T-helper 1 cell treated with Interleukin-12 subunit alpha and Interleukin-12 subunit beta and Interleukin-4 antibody, amounts not matched to agents 30 μg/mL and 1 μg/mL, for 36 hours (primary cell): ENCODE measurements around the gene CACNA1C.

Experiments
- H3K27ac Mint-ChIP-seq: one replicate; pipeline ENCODE4 v1.8.0; 2021; ENCODE audit warnings: mild to moderate bottlenecking, mixed read lengths
- H3K27me3 Mint-ChIP-seq: one replicate; pipeline ENCODE4 v1.8.0; 2021; ENCODE audit warnings: low read depth, mixed read lengths
- H3K36me3 Mint-ChIP-seq: one replicate; pipeline ENCODE4 v1.8.0; 2021; ENCODE audit warnings: low read depth, mixed read lengths
- H3K4me1 Mint-ChIP-seq: one replicate; pipeline ENCODE4 v1.8.0; 2021; ENCODE audit warnings: low read depth, mixed read lengths
- H3K4me3 Mint-ChIP-seq: one replicate; pipeline ENCODE4 v1.8.0; 2021; ENCODE audit warnings: mild to moderate bottlenecking, moderate library complexity, mixed read lengths
- H3K9me3 Mint-ChIP-seq: one replicate; pipeline ENCODE4 v1.8.0; 2021; ENCODE audit warnings: mixed read lengths

Gene CACNA1C

DNA sequence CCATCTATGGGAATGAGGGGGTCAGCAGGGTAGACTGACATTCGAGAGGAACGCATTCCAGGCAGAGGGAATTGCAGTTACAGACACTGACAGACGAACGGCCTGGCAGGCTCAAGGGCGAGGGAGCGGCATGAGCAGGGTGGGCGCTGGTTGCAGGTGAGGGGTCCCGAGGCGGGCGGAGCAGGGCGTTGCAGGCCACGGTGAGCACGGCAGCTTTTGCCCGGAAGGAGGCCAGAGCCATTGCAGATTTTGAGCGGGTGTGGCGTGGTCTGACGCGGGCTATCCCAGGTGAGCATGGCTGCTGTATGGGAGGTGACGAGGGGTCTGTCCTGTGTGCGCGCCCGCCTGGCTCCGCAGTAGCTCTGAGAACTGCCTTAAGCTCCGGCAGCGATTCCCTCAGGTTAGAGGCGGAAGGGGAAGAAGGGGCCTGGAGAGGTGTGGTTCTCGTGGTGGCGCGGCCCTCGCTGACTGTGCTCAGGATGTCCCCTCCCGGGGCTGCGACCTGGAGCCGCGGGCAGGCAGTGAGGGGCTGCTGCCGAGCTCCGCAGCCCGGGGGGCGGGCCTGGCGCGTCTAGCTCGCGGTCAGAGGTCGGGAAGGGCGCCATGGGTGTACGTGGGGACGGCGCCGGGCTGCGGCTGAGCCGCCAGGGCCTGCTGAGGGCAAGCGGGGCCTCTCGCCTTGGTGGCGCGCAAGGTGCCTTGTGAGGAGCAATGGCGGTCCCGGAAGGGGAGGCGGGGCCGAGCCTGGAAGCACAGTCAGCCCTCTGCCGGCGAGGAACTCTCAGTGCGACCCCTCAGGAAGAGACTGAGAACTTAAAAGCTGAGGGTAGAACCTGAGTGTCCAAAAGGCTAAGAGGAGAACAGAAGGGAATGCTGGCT, 177.1 kb downstream of the CACNA1C start:
- no peak overlapping the region for H3K27ac Mint-ChIP-seq
- no peaks in the 10 kb centered on the region for H3K4me1 Mint-ChIP-seq
- no peak overlapping the region for H3K4me3 Mint-ChIP-seq
- peaks cover 9% of the 10 kb centered on the region for H3K27me3 Mint-ChIP-seq
- H3K9me3 Mint-ChIP-seq = no peaks in the 10 kb centered on the region
- H3K36me3 Mint-ChIP-seq = no peaks in the 10 kb centered on the region

DNA sequence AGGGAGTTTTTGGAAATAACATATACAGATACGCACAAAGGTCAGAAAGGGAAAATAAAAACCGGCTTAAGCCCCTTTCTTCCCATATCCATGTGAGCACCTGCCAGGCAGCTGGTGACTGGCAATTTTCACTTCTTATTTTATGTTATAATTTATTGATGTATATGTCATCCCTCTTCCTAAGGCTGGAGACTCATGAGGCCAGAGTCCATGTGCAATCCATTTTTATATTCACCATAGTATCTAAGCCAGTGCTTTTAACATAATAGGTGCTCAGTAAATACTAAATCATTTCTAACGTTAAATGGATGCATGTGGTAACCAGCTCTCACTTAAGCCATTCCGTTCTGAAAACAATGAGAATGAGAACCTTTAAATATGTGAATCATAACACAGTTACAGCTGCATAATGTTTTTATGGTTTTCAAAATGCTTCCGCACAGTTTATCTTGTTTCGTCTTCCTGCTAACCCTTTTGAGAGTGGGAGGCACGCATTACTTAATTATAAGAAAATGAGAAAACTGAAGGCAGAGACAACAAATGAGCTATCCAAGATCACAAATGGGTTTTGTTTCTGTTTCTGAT, 178.3 kb downstream of the CACNA1C start:
- no peak overlapping the region for H3K27ac Mint-ChIP-seq
- H3K36me3 Mint-ChIP-seq = no peaks in the 10 kb centered on the region
- H3K4me3 Mint-ChIP-seq = no peak overlapping the region
- no peaks in the 10 kb centered on the region for H3K9me3 Mint-ChIP-seq
- peaks cover 9% of the 10 kb centered on the region for H3K27me3 Mint-ChIP-seq
- no peaks in the 10 kb centered on the region for H3K4me1 Mint-ChIP-seq

DNA sequence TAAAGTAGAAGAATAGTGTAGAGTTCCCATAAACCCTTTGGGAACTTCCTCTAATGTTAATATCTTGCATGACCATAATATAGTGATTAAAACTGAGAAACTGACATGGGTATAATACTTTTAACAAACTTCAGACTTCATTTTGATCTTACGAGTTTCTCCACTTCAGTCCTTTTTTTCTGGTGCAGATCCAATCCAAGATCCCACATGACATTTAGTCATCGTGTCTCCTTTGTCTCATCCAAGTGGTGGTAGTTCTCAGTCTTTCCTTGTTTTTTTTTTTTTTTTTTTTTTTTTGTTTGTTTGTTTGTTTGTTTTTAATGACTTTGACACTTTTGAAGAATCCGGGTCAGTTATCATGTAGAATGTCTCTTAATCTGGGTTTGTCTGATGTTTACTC, 179.2 kb downstream of the CACNA1C start:
- H3K27ac Mint-ChIP-seq = no peak overlapping the region

DNA sequence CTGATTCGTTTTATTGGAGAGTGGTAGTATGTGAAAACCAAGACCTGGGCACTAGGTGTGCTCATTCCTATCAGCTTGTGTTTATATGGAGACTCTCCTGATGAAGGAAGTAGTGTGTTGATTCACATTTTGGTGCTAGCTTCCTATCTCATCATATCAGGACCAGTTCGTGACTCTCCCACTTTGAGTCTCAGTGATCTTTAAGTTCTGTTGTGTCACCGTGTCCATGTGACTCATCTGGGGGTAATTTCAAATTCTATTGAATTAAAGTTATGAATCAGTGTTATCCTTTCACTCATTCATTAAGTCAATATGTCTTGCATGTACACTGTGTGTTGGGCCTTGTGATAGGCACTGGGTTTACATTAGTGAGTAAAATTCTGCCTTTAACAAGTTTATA, 180.2 kb downstream of the CACNA1C start:
- Mint-ChIP-seq H3K27ac (no peak overlapping the region), H3K9me3 (no peaks in the 10 kb centered on the region), H3K4me1 (no peaks in the 10 kb centered on the region), H3K36me3 (no peaks in the 10 kb centered on the region), H3K4me3 (no peak overlapping the region), H3K27me3 (no peaks in the 10 kb centered on the region)

More for the DNA sequence above, 179.2 kb downstream of the CACNA1C start:
- no peaks in the 10 kb centered on the region for H3K36me3 Mint-ChIP-seq
- H3K9me3 Mint-ChIP-seq = no peaks in the 10 kb centered on the region
- no peaks in the 10 kb centered on the region for H3K4me1 Mint-ChIP-seq
- H3K4me3 Mint-ChIP-seq = no peak overlapping the region
- peaks cover 8% of the 10 kb centered on the region for H3K27me3 Mint-ChIP-seq

DNA sequence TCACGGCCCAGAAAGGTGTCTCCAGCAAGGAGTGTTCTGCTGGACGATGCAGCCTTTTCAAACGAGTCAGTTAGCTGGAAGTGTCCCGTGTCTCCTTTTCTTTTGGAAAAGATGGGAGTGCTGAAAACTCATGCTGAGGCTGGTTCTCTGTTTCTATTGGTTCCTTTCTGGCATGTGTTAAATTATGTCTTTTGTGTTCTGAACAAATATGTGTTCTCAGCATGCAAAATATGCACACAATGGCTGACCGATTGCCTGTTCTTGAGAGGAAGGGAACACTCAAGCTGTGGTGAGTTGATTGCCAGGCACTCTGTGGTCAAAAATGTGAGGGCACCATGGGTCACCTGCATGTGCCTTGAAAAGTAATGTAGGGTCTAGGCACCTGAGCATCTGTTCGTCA, 181.3 kb downstream of the CACNA1C start:
- no peaks in the 10 kb centered on the region for H3K27me3 Mint-ChIP-seq
- no peak overlapping the region for H3K27ac Mint-ChIP-seq
- no peaks in the 10 kb centered on the region for H3K36me3 Mint-ChIP-seq
- H3K4me3 Mint-ChIP-seq = no peak overlapping the region
- no peaks in the 10 kb centered on the region for H3K4me1 Mint-ChIP-seq
- no peaks in the 10 kb centered on the region for H3K9me3 Mint-ChIP-seq

DNA sequence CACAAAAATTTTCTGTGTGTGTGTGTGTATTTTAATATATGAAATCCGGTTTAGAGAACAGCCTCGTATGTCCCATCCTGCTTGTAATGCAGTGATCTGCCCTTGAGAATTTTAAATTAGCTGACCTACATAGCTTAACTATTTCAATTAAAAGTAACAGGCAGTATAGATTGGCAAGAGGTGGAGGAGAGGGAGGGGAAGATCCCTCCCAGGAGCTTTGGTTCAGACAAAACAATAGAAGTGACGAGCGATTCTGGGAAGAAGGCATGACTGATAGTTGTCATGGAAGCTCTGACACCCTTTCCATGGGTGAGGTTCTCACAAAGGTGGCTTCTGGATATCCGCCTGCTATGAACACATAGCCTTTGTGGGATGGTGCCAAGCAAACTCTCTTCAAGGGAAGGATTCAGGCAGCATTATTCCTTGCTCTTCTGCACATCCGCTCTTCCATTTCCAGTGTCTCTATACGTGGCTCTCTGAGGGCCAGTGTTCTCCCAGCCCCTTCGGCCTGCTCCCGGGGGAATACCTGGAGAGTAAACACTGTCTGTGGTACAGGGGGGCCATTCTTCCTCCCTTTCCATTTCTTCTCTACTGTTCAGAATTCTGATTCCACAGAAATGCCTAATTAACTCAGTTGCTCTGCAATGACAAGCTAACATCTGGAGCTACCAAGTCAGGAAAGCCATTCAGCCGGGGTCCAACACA, 182.0 kb downstream of the CACNA1C start:
- Mint-ChIP-seq H3K4me3 (no peak overlapping the region), H3K36me3 (no peaks in the 10 kb centered on the region), H3K4me1 (no peaks in the 10 kb centered on the region), H3K27me3 (no peaks in the 10 kb centered on the region), H3K27ac (no peak overlapping the region), H3K9me3 (no peaks in the 10 kb centered on the region)

DNA sequence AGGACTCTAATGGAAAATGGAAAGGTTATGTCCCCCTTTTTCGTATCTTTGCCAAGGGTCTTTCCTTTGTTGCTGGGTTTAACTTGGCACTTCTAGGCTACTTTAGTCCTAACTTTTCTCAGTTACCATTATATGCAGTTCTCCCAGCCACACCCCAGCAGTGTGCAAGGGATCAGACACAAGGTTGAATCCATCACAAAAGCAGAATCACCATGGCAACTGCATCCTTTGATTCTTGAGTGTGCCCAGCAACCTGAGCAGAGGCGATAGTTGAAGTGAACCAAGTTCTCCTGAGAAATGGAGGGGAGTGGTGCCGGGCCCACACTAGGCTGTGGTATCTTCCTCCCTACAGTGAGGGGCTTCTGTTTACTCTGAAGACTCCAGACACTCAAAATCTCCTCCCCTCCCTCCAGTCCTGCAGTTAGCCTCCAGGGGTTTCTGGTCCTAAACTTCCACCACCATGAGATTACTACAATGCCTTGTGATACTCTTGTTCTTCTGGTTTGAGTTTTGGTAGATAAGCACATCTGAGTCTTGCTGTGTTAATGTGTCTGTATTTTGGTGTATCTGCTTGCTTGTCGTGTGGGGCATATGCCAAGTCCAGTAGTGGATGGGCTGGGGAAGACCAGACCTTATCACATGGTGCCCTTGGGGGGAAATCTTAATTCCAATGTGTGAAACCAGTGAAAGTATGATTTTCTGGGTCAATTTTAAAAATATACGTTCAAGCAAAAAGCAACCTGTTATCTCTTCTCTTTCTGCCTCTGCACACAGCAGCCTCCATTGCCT, 183.9 kb downstream of the CACNA1C start:
- no peak overlapping the region for H3K27ac Mint-ChIP-seq
- no peak overlapping the region for H3K4me3 Mint-ChIP-seq
- H3K9me3 Mint-ChIP-seq = no peaks in the 10 kb centered on the region
- no peaks in the 10 kb centered on the region for H3K4me1 Mint-ChIP-seq
- H3K27me3 Mint-ChIP-seq = no peaks in the 10 kb centered on the region
- H3K36me3 Mint-ChIP-seq = no peaks in the 10 kb centered on the region

DNA sequence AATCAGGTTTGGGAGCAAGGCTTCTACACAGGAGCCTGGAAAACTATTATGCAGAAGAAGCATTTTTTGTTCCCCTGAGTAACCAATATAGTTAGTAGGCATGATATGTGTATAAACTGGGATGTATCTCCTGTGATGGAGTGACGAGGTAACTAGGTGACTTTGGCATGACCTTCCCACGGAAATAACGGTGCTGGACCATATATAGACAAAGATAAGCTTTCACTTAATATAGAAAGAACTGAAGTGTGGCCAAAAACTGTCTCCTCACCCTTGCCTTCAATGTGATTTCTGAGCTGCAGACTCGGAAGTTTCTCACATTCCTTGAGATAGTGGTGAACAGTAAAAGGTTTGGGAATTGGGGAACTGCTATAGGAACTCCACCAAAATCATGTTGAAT, 185.3 kb downstream of the CACNA1C start:
- Mint-ChIP-seq H3K27ac (no peak overlapping the region), H3K36me3 (no peaks in the 10 kb centered on the region), H3K27me3 (no peaks in the 10 kb centered on the region), H3K4me1 (no peaks in the 10 kb centered on the region), H3K4me3 (no peak overlapping the region), H3K9me3 (no peaks in the 10 kb centered on the region)

DNA sequence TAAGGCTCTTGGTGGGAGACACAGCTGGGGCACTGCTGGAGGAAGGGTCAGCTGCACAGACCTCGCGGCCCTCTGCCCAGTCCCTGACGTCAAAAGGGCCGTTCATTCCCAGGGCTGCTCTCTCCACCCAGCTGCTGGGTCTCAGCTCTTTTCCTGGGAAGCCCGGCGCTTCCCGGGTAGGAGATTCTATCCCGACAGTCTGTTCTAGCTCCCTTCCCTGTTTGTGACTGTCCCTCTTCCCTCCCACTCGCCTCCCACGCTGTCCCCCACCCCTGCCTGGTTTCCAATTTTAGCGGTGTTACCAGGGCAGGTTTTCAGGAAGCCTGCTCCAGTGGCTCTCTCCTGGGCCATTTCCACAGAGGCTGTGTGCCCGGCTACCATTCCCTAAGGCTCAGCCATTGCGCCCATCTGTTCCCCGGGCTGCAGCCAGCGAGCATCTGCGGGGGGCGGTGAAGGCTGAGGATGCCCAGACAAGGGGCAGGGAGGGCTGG, 186.6 kb downstream of the CACNA1C start:
- no peaks in the 10 kb centered on the region for H3K36me3 Mint-ChIP-seq
- no peak overlapping the region for H3K4me3 Mint-ChIP-seq
- H3K4me1 Mint-ChIP-seq = no peaks in the 10 kb centered on the region

DNA sequence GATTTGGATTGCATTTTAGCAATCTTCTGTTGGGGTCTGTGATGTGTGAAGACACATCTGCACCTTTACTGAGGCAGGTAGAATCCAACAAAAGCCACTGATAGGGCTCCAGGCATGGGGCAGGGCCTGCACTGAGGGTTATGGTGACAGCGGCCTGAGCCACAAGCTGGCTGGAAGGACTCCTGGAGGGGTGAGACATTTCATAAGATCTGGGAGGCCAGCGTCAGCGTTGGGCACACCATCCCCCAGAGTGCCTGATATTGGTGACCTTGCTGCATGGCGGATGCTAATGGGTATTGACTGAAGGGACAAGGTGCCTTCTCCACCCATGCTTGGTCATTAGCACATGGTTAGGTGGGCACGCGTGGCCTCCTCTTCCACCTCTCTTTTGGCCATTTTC, 187.6 kb downstream of the CACNA1C start:
- no peak overlapping the region for H3K4me3 Mint-ChIP-seq
- no peak overlapping the region for H3K27ac Mint-ChIP-seq
- H3K9me3 Mint-ChIP-seq = no peaks in the 10 kb centered on the region
- no peaks in the 10 kb centered on the region for H3K4me1 Mint-ChIP-seq
- H3K36me3 Mint-ChIP-seq = no peaks in the 10 kb centered on the region
- no peaks in the 10 kb centered on the region for H3K27me3 Mint-ChIP-seq

More for the DNA sequence above, 186.6 kb downstream of the CACNA1C start:
- Mint-ChIP-seq H3K27me3 (no peaks in the 10 kb centered on the region), H3K27ac (no peak overlapping the region), H3K9me3 (no peaks in the 10 kb centered on the region)

DNA sequence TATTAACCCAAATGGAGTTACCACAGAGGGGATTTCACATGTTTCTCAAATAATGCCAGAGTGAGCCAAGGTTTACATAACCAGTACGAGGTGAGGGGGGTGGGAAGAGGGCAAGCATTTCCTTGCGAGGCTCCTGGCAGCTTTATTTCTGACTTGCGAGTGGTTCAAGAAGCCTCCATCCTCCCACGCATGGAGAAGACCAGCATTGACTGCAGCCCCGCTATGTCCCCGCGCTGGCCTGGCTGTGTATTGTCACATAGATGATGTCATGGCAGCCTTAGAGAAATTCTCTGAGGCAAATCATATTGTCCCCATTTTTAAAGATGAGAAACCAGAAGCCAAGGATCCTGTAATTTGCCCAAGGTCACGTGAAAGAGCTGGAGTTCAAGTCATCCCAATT, 188.2 kb downstream of the CACNA1C start:
- no peaks in the 10 kb centered on the region for H3K27me3 Mint-ChIP-seq
- no peaks in the 10 kb centered on the region for H3K36me3 Mint-ChIP-seq
- H3K4me3 Mint-ChIP-seq = no peak overlapping the region
- H3K4me1 Mint-ChIP-seq = no peaks in the 10 kb centered on the region
- H3K27ac Mint-ChIP-seq = no peak overlapping the region
- H3K9me3 Mint-ChIP-seq = no peaks in the 10 kb centered on the region

DNA sequence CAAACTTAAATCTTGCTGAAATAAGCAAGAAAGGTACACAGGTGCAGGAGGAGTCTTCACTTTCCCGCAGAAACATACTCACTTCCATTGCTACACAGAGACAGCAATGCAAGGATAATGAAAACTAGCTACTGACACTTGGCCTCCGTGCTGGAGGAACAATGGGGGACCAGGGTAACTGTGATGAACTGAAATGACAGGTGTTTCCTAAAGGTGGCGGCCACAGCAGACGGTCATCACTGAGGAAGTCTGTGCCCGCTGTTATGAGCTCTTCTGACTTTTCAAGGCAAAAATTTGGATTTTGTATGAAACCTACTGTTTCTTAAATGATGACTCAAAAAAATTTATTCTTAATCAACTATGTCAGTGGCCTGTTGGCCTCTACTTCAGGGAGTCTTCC, 189.4 kb downstream of the CACNA1C start:
- H3K36me3 Mint-ChIP-seq = no peaks in the 10 kb centered on the region
- no peak overlapping the region for H3K4me3 Mint-ChIP-seq
- H3K9me3 Mint-ChIP-seq = no peaks in the 10 kb centered on the region
- no peaks in the 10 kb centered on the region for H3K4me1 Mint-ChIP-seq
- H3K27ac Mint-ChIP-seq = no peak overlapping the region
- no peaks in the 10 kb centered on the region for H3K27me3 Mint-ChIP-seq

DNA sequence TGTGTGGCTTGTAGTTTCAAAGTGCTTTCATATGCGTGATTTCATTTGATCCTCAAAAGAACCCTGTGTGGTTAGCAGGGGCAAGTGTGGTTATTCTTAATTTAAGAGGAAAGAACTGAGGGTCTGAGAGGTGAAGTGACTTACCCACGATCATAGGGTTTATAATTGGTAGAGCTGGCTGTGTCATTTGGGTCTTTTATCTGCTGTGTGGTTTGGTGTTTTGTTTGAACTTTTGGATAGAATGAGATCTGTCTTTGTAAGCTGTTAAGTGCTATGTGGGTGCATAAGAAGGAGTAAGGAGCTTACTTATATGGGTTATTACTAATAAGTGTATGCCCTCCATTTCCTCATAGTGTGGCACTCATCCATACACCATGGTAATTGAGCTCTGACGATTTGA, 190.0 kb downstream of the CACNA1C start:
- no peaks in the 10 kb centered on the region for H3K4me1 Mint-ChIP-seq
- no peaks in the 10 kb centered on the region for H3K9me3 Mint-ChIP-seq
- H3K36me3 Mint-ChIP-seq = no peaks in the 10 kb centered on the region
- H3K4me3 Mint-ChIP-seq = no peak overlapping the region
- no peaks in the 10 kb centered on the region for H3K27me3 Mint-ChIP-seq
- no peak overlapping the region for H3K27ac Mint-ChIP-seq

DNA sequence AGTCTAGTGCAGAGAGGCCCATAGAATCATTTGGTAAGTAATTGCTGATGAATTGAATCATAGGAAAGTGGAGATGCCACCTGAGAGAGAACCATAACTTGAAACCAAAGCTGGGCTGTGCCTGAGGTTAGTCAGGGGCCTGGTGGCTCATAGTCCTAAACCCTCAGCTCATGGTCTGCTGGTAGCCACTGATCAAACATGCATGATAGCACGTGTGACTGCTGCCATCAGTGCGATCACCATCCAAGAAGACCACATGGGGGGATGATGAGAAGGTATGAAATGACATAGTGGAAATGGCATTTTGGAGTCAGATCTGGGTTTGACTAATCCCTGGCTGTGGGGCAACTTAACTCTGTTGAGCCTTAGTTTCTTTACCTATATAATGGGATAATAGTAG, 190.5 kb downstream of the CACNA1C start:
- H3K4me1 Mint-ChIP-seq = no peaks in the 10 kb centered on the region
- H3K27me3 Mint-ChIP-seq = no peaks in the 10 kb centered on the region
- no peaks in the 10 kb centered on the region for H3K9me3 Mint-ChIP-seq

More for the DNA sequence above, 190.5 kb downstream of the CACNA1C start:
- H3K36me3 Mint-ChIP-seq = no peaks in the 10 kb centered on the region
- no peak overlapping the region for H3K27ac Mint-ChIP-seq
- no peak overlapping the region for H3K4me3 Mint-ChIP-seq
